Pancreas (tissue), 10 donors: Measurements from ENCODE around the gene SNED1. TPM values are rescaled to one million over a fixed set of nuclear protein-coding genes. Genes with fewer than 3 reads are reported as not detected.

ENCODE experiments used
- ATAC-seq, 4 donors: fragments of 200-7000 bp; cut with Tn5 transposase; one replicate each; pipeline versions ENCODE4 v1.8.0 to v1.9.1; 2020; ENCODE audit warnings: mild to moderate bottlenecking in 4 of 4, moderate library complexity in 4 of 4
- DNase-seq, 6 donors: peaks; one replicate each; pipeline ENCODE4 v3.0.0-alpha.2; 2020
- FAIRE-seq: peaks from 2 replicates; lab custom pipeline; 2012; peaks lifted over from hg19 to GRCh38; lab: Jason Lieb, UNC
- H3K27ac ChIP-seq, 4 donors: fragments of 200-600 bp; sonication (generic); 1 replicate in 3 of 4; 2 replicates in 1 of 4; pipeline versions ENCODE4 v1.5.0 to v1.8.0; 2020
- H3K27me3 ChIP-seq, 4 donors: fragments of 200-600 bp; one replicate each; pipeline ENCODE4 v1.8.0; 2021
- H3K36me3 ChIP-seq, 3 donors: fragments of 200-600 bp; sonication (generic) in 1 of 3; one replicate each; pipeline versions ENCODE4 v1.5.0 to v1.8.0; 2020 to 2021
- H3K4me1 ChIP-seq, 3 donors: fragments of 200-600 bp; one replicate each; pipeline ENCODE4 v1.8.0; 2021
- H3K4me3 ChIP-seq, 4 donors: fragments of 200-600 bp; sonication (generic) in 2 of 4; one replicate each; pipeline versions ENCODE4 v1.5.0 to v1.8.0; 2020 to 2021
- H3K9me3 ChIP-seq, 4 donors: fragments of 200-600 bp; one replicate each; pipeline ENCODE4 v1.8.0; 2021
- WGBS, 2 donors: extraction: QIAGEN DNeasy Blood & Tissue Kit; methylation state at CpG; one replicate each; pipeline ENCODE4 v1.1.7; 2013; 5-methylcytosine and 5-hydroxymethylcytosine counted together
- intact Hi-C, 3 donors: fragments of 100-400 bp; cut with DNase I; formaldehyde crosslinking; loops; one replicate each; pipeline versions ENCODE4 v1.11.1 to v1.14.2; 2022
- polyA plus RNA-seq, 2 donors: library from polyadenylated mRNA; stranded (reverse); fragments of 200-250 nt; gene quantifications; one replicate each; pipeline ENCODE4 v1.2.3, GENCODE V29; 2013
- total RNA-seq, 6 donors: library from RNA; stranded (reverse); fragmentation: NEBNext Ultra II Directional in 4 of 6; extraction: Animal tissue kit (Norgen Biotek cat#: 25700) in 4 of 6; gene quantifications; one replicate each; pipeline versions ENCODE4 v1.2.1 to v1.2.4, GENCODE V29; 2021 to 2023
- TF ChIP-seq, protein P1 (sequence below), 4 donors: fragments of 200-600 bp; sonication (generic) in 3 of 4; IDR thresholded peaks; one replicate each; pipeline versions ENCODE4 v1.5.0 to v1.8.0; 2021; ENCODE audit warnings: antibody characterized with exemption in 4 of 4
- donor health status: healthy with polysubstance abuse.
- donor health status: DM: no; HTN: no; CAD: no; lungs with moderate emphysema.
- donor health status: DM: no; HTN: no; CAD: no.
- donor health status: control.
- donor health status: control.
- donor health status: Bipolar disorder and iron deficiency.
- donor health status: DM: yes; HTN: yes; CAD: no.
- donor health status: DM: no; HTN: no; CAD: no.
- donor health status: DM: no; HTN: no; CAD: no.
- donor health status: DM: yes; HTN: yes; CAD: no.

SNED1 gene
- total and polyA plus RNA-seq, 8 donors: 6.6 to 19.2 (median 10.0) TPM

DNA sequence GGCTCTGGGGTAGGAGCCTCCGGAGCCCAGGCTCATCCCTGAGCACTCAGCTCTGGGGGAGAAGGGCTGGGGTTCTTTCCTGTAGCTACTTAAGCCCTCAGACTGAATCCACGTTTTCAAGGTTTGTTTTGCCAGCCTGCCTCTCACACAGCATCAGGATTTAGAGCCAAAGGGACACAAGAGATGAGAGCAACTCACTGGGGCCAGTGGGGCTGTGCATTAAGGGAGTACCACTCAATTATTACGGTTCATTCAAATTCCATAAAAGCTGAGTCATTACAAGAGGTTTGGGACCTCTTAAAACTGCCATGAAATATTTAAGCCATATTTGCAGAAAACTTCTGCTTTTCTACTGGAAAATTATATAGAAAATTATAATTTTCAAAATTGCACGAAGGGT lies 17.1 kb upstream of the SNED1 start:
- intact Hi-C loops: no loop called here
- TF ChIP-seq, protein P1, sequence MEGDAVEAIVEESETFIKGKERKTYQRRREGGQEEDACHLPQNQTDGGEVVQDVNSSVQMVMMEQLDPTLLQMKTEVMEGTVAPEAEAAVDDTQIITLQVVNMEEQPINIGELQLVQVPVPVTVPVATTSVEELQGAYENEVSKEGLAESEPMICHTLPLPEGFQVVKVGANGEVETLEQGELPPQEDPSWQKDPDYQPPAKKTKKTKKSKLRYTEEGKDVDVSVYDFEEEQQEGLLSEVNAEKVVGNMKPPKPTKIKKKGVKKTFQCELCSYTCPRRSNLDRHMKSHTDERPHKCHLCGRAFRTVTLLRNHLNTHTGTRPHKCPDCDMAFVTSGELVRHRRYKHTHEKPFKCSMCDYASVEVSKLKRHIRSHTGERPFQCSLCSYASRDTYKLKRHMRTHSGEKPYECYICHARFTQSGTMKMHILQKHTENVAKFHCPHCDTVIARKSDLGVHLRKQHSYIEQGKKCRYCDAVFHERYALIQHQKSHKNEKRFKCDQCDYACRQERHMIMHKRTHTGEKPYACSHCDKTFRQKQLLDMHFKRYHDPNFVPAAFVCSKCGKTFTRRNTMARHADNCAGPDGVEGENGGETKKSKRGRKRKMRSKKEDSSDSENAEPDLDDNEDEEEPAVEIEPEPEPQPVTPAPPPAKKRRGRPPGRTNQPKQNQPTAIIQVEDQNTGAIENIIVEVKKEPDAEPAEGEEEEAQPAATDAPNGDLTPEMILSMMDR (IDR thresholded peaks at IDR 0.05): no peak
- DNase-seq: peak in 1 of 6 donors; percentile 29
- Histone ChIP-seq H3K36me3 (no peaks in the 10 kb centered on the region), H3K9me3 (no peaks in the 10 kb centered on the region), H3K27me3 (no peaks in the 10 kb centered on the region), H3K4me3 (no peak overlapping the region), H3K4me1 (no peaks in the 10 kb centered on the region), H3K27ac (no peak overlapping the region)
- no peak for FAIRE-seq
- 46 to 49% methylated on average over 4 of the region's 4 CpGs for WGBS, 2 donors
- ATAC-seq: no peak

DNA sequence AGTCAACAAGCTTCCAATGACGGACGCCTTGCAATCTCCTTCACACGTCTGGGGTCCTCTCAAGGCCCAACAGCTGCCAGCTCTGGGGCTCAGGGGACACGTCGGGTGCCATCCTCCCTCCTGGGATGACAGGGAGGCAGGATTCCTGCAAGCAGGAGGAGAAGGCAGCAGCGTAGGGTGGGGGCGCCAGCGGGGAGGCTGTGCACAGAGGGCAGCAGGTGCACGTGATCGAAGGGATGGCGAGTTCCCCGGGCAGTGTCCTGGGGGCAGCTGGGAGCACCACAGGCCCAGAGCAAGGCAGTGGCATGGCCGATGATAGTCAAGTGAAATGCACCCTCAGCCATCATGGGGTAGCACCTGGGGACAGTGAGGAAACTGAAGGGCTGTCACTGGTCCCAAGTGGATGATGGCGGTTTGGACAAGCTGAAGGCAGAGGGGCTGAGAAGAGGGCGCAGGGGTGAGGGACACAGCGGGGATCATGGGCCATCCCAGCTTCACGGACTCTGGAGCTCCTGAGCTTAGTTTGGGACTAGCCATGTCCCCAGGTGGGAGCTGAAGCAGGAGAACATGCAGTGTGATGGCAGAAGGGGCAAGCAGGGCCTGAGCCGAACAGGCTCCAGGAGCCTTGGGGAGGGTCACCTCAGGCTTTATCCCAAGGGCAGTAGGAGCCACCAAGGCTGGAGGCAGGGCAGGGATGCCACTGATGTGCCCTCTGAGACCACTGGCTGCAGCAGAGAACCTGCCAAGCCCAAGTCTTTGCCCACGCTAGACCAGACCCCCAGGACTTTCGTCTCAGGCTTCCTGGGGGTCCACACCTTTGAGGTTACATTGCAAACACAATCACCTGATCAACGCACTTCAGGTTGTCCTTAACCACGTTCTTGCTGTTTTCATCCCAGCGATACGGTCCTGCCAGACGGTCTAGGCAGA lies 16.3 kb upstream of the SNED1 start:
- H3K4me3 ChIP-seq: no peak overlapping the region
- no peaks in the 10 kb centered on the region for H3K27me3 ChIP-seq
- intact Hi-C loops: no loop called here
- DNase-seq (peak in 3 of 6 donors; percentile 29 to 57 (median 48)), ATAC-seq (no peak), FAIRE-seq (no peak)
- TF ChIP-seq, protein P1 (IDR thresholded peaks at IDR 0.05): no peak
- H3K27ac ChIP-seq: no peak overlapping the region
- peaks cover 0 to 2% (median 0%) of the 10 kb centered on the region in 3 donors for H3K4me1 ChIP-seq
- H3K36me3 ChIP-seq: no peaks in the 10 kb centered on the region
- WGBS, 2 donors: 59 to 71% methylated on average over 25 of the region's 25 CpGs
- no peaks in the 10 kb centered on the region for H3K9me3 ChIP-seq

DNA sequence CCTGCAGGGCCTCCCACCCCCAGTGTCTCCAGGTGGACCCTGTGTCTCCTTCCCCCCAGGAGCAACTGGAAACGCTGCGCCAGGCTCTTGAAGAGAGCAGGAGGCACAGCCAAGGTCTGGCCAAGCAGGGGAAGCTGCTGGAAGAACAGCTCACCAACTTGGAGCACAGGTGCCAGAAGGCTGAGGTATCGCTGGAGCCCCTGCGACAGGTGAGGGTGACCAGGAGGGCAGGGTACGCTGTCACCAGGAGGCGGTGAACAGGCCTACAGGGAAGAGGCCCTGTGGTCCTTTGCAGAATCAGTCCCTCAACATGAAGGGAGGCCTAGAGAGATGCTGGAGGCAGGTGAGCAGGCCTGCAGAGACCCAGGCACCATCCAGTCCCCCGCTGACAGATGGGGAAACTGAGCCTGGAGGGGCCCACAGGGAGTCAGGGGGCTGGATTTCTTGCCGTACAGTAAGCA lies 15.6 kb upstream of the SNED1 start:
- FAIRE-seq: no peak
- H3K27ac ChIP-seq: no peak overlapping the region
- no peak for ATAC-seq
- H3K4me1 ChIP-seq: peaks cover 0 to 6% (median 0%) of the 10 kb centered on the region in 3 donors
- H3K36me3 ChIP-seq: no peaks in the 10 kb centered on the region
- 73 to 80% methylated on average over 8 of the region's 8 CpGs for WGBS, 2 donors
- DNase-seq: peak in 3 of 6 donors; percentile 15 to 47 (median 41)
- intact Hi-C loops: no loop called here
- no peaks in the 10 kb centered on the region for H3K27me3 ChIP-seq
- TF ChIP-seq, protein P1 (IDR thresholded peaks at IDR 0.05): no peak
- H3K4me3 ChIP-seq: no peak overlapping the region
- no peaks in the 10 kb centered on the region for H3K9me3 ChIP-seq

DNA sequence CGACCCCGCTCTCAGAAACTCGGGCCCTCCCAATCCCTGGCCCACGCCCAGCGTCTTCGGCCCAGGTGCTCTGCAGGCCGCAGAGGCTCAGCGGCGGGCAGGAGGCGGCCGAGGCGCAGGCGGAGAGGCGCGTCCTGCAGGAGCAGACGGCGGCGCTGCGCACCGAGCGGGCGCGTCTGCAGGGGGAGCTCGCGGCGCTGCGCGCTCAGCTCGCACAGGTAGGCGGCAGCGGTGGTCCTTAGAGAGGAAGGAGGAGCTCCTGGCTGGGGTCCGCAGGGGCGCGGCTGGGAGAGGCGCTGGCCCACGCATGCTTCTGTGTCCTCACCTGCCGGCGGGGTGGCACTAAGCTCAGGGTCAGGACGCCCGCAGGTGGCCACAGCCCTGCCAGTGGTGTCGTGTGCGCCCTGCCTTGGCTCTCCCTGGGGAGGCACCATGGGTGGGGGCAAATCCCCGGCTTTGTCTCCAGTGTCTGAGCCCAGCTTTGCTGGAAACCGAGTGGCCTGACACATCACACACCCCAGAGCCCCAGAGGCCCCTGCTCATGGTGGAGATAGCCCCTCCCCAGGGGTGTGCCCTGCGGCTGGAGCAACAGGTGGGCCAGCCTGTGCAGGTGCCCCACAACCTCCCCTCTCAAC lies 14.9 kb upstream of the SNED1 start:
- Histone ChIP-seq H3K9me3 (no peaks in the 10 kb centered on the region), H3K27me3 (no peaks in the 10 kb centered on the region), H3K36me3 (no peaks in the 10 kb centered on the region), H3K27ac (no peak overlapping the region), H3K4me1 (peaks cover 0 to 6% (median 0%) of the 10 kb centered on the region in 3 donors), H3K4me3 (no peak overlapping the region)
- peak; percentile 78 to 91 (median 86) for ATAC-seq
- peak in 4 of 6 donors; percentile 47 to 81 (median 66) for DNase-seq
- TF ChIP-seq, protein P1 (IDR thresholded peaks at IDR 0.05): peak in 3 of 4 donors; percentile 30 to 50 (median 33)
- WGBS, 2 donors: 3 to 6% methylated on average over 33 to 45 of the region's 45 CpGs
- no peak for FAIRE-seq
- intact Hi-C loops: no loop called here
